Stimulated activated CD4-positive, alpha-beta T cell treated with anti-CD3 and anti-CD28 coated beads, Interleukin-1b, Interleukin-23, amount 100 ng/mL, for 24 hours (primary cell): ENCODE data around the gene TPX2.
"Not testable (repeated sequence)": the region's sequence is repeated elsewhere in the genome, so short reads cannot be mapped to it uniquely, and the experiment has no call there.

ENCODE experiments used
- DNase-seq, 4 experiments: peaks; one replicate each; pipeline ENCODE4 v3.0.0-alpha.2; 2020; ENCODE audit warnings: low read depth in 4 of 4, low spot score in 1 of 4

TPX2 gene

DNA sequence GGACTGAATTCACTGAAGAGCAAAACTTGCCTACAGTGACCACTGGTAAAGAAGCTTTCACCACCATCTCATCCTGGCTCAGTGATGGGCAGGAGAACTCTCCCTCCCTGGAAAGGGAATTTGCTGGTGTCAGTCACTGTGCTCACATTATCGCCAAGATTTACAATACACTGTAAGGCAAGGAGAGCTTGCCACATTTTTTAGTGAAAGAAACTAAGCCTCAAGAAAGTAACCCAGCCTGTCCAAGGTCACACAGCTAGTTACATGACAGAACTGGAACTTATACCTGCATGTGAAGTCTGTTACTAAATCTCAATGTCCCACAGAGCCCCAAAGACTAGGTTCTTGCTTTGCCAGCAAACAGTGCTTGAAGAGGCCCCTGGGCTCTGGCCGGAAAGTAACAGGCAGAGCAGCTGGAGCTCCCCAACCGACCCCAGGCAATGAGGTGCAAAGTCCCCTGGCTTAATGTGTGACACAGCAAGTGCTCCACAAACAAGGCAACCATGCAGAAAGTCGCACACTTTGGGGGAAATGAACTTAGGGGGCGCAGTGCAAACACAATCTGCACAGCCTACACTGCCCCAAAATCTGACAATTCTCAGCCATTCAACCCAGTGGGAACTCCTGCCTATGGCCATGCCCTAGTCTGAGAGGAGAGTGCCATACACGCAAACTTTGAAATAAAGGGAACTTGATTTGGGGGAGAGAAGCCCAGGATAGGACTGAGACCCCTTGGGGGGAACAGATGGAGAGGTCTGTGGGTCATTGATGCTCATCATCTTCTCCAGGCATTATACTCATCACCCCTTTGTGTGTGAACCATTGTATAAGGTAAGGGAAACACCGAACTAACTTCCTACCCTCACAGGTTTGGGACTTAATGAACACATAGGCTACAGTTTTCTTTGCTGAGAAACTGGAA, 18.3 kb upstream of the TPX2 start:
- no peak for DNase-seq

- DNase-seq, result no peak
Measured at GRCh38 chr20:31721408-31722256, 17.5 kb upstream of the TPX2 start.

GRCh38 chr20:31722257-31723068, 16.6 kb upstream of the TPX2 start, which contains the start of gene BCL2L1:
BCL2L1 (minus strand) TSS chr20:31722868; CDS start chr20:31722218, 650 bp downstream.
- peak; percentile 42 to 82 (median 62) for DNase-seq

DNA sequence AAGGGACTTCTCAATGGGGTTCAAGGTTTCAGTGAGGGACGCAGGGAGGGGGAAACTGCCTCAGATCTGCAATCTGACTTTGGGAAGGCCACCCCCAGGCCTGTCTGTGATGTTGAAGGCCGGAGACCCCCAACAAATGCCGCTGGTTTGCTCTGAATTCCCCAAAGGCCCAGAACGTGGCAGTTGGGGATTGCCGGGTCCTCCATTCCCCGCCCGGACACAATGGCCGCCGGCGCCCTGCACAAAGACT, 16.1 kb upstream of the TPX2 start:
- DNase-seq, result no peak

- DNase-seq, result peak; percentile 96 to 98 (median 97)
Measured at GRCh38 chr20:31723319-31724078, 15.6 kb upstream of the TPX2 start.

GRCh38 chr20:31731321-31731717, 7.8 kb upstream of the TPX2 start:
- DNase-seq, result no peak

DNA sequence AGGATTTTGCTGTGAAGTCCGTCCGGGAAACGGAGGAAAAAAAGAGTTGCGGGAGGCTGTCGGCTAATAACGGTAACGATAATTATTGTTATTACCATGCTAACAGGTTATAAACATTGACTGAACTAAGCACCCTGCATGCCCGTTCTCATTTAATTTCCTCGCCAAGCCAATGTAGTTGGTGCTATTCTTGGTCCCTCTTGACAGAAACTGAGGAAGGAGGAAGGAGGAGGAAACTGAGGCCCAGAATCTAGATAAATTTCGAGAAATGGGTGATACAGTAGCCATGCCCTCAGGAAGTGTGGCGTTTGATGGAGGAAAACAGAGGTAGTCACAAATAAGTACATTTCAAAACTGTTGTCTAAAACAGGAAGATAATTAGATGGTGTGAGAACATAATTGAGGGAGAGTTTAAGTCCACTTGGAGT, 474 bp downstream of the TPX2 start:
- no peak for DNase-seq

DNA sequence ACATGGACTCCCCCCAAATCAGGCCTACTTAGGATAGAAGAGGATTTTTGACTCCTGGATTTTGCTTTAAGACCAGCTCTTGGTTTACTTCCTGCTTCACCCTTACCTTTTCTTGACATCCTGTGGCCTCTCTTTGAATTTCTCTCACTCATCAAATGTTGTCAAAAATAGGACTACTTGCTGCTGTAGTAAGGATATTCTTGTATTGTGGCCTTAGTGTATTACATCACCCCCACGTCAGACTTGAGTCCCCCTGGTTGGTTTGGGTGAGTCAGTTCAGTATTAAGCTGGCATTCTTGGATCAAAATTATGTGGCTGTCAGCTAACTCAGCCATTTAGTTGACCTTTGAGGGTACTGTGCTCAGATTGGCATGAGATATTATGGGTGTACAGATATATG, 1.1 kb downstream of the TPX2 start:
- DNase-seq, result no peak

- DNase-seq, result no peak
Measured at GRCh38 chr20:31740656-31741323, 1.7 kb downstream of the TPX2 start.

DNA sequence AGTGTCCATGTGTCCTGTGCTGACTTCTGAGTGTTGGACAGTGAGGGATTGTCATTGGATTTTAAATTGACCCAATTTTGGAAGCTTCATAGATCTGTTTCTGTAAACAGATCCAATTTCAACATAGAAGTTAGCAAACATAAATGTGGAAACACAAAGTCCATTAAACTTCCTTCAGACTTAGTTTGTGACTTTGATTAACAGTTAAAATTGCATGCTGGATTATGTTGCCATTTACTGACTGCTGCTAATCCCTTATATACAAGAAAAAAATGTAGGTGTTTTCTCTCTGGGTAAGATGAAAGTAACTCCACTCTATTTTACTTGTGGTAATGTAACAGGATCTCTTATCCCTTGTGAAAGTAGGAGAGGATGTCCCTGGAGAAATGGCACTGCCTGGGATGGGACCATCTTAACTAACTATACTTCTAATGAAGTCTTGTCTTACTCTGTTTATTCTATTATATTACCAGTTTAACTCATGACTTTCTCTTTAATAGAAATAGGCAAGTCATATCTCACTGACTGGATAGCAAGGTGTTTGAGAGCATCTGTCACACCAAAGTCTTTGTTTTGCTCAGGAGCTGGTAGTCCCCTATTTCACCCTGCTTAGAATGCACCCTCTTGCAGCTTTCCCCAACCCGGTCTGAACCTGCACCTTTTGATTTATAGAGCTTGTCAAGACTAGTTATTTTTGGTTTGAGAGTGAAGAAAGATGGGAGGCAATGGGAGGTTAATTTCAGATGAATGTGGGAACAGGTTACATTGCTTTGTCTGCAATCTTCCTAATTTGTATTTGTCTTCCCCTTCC, 7.2 kb downstream of the TPX2 start:
- DNase-seq, result no peak

DNA sequence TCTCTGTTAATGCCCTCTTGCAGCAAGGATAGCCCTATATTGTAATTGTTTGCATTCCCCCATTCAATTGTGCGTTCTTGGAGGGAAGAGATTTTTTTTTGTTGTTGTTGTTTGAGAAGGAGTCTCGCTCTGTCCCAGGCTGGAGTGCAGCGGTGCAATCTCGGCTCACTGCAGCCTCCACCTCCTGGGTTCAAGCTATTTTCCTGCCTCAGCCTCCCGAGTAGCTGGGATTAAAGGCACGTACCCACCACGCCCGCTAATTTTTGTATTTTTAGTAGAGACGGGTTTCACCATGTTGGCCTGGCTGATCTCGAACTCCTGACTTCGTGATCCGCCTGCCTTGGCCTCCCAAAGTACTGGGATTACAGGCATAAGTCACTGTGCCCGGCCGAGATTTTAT, 7.9 kb downstream of the TPX2 start:
- not testable (repeated sequence) for DNase-seq

- no peak for DNase-seq
Measured at GRCh38 chr20:31747640-31748039, 8.6 kb downstream of the TPX2 start.

- no peak for DNase-seq
Measured at GRCh38 chr20:31749223-31749622, 10.1 kb downstream of the TPX2 start.

DNA sequence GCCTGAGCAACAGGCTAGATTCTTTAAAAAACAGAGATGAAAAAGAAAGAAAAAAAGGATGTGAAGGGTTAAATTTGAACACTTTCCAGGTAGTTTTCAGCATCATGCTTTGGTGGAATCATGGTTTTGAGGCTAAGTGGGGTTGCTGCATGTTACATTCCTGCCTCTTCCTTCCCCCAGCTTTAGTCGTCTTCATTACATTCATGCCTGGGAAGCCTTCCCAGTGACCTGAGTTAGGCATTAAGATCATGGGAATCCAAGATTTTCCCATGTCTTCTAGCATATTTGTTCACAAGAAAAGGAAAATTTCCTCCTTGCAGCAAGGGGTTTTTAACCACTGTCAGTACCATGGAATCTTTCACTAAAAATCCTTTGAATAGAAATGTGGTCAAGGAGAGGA, 12.0 kb downstream of the TPX2 start:
- no peak for DNase-seq

DNA sequence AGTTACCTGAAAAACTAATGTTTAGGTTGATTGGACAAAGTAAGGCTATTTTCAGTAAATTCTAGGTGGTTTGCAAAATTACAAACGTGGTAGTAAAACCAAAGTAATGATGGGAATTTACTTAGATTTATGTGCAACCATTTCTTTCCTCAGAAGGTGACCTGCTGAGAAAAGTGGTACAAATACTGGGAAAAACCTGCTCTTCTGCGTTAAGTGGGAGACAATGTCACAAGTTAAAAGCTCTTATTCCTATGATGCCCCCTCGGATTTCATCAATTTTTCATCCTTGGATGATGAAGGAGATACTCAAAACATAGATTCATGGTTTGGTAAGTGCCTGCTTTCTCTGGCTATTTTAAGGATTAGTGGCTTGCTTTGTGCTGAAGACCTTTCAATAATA, 18.2 kb downstream of the TPX2 start:
- no peak for DNase-seq

- DNase-seq, result no peak
Measured at GRCh38 chr20:31758521-31758920, 19.4 kb downstream of the TPX2 start.

GRCh38 chr20:31758991-31759390, 19.9 kb downstream of the TPX2 start:
- no peak for DNase-seq

- DNase-seq, result no peak
Measured at GRCh38 chr20:31759836-31760518, 20.9 kb downstream of the TPX2 start.
